ENCODE results near the gene GKAP1. TPM values are rescaled to one million over a fixed set of nuclear protein-coding genes. Genes with fewer than 3 reads are reported as not detected.
A peak's percentile ranks its signal among the peaks of the same experiment; 100 is the strongest.
"Not testable (repeated sequence)": the region's sequence is repeated elsewhere in the genome, so short reads cannot be mapped to it uniquely, and the experiment has no call there.

Gene GKAP1
- total and polyA plus RNA-seq, 2 of the 13 experiments (the other 11 are each of a cell fraction or from before 2014, with no cell fraction given): 5.6 to 6.1 TPM

DNA sequence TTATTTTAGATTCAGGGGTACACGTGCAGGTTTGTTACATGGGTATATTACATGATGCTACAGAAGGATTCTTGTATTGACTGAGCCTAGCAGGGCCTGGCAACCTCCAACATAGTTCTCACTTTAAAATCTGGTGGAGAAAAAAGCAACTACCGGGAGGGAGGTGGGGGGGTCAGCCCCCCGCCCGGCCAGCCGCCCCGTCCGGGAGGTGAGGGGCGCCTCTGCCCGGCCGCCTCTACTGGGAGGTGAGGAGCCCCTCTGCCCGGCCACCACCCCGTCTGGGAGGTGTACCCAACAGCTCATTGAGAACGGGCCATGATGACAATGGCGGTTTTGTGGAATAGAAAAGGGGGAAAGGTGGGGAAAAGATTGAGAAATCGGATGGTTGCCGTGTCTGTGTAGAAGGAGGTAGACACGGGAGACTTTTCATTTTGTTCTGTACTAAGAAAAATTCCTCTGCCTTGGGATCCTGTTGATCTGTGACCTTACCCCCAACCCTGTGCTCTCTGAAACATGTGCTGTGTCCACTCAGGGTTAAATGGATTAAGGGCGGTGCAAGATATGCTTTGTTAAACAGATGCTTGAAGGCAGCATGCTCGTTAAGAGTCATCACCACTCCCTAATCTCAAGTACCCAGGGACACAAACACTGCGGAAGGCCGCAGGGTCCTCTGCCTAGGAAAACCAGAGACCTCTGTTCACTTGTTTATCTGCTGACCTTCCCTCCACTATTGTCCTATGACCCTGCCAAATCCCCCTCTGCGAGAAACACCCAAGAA is 88.8 kb downstream of the GKAP1 start:
- BruUV-seq (replicated peaks); H4K20me1 ChIP-seq (ENCODE audit: insufficient read depth, low read length); POLR2A ChIA-PET: not testable (repeated sequence)

DNA sequence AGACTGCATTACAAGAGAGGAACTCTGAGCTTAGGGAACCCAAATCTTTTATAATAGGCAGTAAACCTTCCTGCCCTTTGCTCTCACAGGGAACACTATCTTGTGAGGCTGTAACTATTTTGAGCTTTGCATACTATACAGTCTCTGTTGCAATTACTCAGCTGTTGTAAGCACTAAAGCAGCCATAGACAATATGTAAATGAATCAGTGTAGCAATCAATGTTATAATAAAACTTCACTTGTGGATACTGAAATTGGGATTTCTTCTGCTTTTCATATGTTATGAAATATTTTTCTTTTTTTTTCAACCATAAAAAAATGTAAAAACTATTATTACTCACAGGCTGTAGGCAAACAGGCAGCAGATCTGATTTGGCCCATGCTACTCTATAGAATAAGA is 93.1 kb downstream of the GKAP1 start:
- intact Hi-C loops (cut with micrococcal nuclease; ENCODE audit: unreplicated experiment): no loop called here
- Histone ChIP-seq H3K9me3 (ENCODE audit: low read length) (peaks cover 6% of the 10 kb centered on the region), H3K36me3 (replicated peaks in 1 of 2; ENCODE audit: control insufficient read depth in 1 of 2, insufficient read depth in 2 of 2, low read length in 2 of 2) (no peaks in the 10 kb centered on the region), H3K27me3 (ENCODE audit: control insufficient read depth in 1 of 2, insufficient read depth in 2 of 2, low read length in 2 of 2) (no peaks in the 10 kb centered on the region; a peak in 1 of 5 replicates), H3K4me2 (ENCODE audit: low read depth, low read length) (no peak overlapping the region), H3K9ac (ENCODE audit: insufficient read depth, low read depth, low read length) (no peak overlapping the region), H3K27ac (ENCODE audit: extremely low read length, insufficient read depth, low read length) (no peak overlapping the region), H3K4me1 (ENCODE audit: insufficient read depth, low read length) (peaks cover 9% of the 10 kb centered on the region; the same call in 1 of the 2 replicates), H4K20me1 (ENCODE audit: insufficient read depth, low read length) (no peaks in the 10 kb centered on the region), H2AFZ (ENCODE audit: low read length) (no peak overlapping the region), H3K4me3 (replicated peaks in 1 of 3; ENCODE audit: insufficient read depth in 1 of 3, low read depth in 2 of 3, low read length in 3 of 3) (no peak overlapping the region), H3K79me2 (ENCODE audit: insufficient read depth, low read length) (no peaks in the 10 kb centered on the region)
- CTCF ChIA-PET (ENCODE audit: low intra/inter-chr PET ratio, low total read pairs): no interaction called here
- POLR2A ChIA-PET: no interaction called here
- in situ Hi-C loops (cut with HindIII; ENCODE audit: extremely low pct_ligation_motif_present, low pct_unique_long_range_greater_than_20kb): no loop called here
- BruUV-seq (replicated peaks): no TSS peak
- FAIRE-seq: no peak
- no peak for DNase-seq (ENCODE audit: low spot score)
- ATAC-seq: no peak
- no peak for TF ChIP-seq MAFF (IDR thresholded peaks at IDR 0.05; ENCODE audit: low read depth, low read length)
- no peak for TF ChIP-seq JARID2 (CRISPR knock-in tag; IDR thresholded peaks at IDR 0.05; ENCODE audit: insufficient replicate concordance)
- no peak for TF ChIP-seq SP4 (CRISPR knock-in tag; IDR thresholded peaks at IDR 0.05)
- TF ChIP-seq, protein P1, sequence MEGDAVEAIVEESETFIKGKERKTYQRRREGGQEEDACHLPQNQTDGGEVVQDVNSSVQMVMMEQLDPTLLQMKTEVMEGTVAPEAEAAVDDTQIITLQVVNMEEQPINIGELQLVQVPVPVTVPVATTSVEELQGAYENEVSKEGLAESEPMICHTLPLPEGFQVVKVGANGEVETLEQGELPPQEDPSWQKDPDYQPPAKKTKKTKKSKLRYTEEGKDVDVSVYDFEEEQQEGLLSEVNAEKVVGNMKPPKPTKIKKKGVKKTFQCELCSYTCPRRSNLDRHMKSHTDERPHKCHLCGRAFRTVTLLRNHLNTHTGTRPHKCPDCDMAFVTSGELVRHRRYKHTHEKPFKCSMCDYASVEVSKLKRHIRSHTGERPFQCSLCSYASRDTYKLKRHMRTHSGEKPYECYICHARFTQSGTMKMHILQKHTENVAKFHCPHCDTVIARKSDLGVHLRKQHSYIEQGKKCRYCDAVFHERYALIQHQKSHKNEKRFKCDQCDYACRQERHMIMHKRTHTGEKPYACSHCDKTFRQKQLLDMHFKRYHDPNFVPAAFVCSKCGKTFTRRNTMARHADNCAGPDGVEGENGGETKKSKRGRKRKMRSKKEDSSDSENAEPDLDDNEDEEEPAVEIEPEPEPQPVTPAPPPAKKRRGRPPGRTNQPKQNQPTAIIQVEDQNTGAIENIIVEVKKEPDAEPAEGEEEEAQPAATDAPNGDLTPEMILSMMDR (CRISPR knock-in tag; IDR thresholded peaks at IDR 0.05): no peak
- TF ChIP-seq AGO2 (optimal IDR thresholded peaks at IDR 0.05; ENCODE audit: low read depth, low read length): no peak
- no peak for TF ChIP-seq ZNF678 (CRISPR knock-in tag; IDR thresholded peaks at IDR 0.05)
- TF ChIP-seq, protein P2, sequence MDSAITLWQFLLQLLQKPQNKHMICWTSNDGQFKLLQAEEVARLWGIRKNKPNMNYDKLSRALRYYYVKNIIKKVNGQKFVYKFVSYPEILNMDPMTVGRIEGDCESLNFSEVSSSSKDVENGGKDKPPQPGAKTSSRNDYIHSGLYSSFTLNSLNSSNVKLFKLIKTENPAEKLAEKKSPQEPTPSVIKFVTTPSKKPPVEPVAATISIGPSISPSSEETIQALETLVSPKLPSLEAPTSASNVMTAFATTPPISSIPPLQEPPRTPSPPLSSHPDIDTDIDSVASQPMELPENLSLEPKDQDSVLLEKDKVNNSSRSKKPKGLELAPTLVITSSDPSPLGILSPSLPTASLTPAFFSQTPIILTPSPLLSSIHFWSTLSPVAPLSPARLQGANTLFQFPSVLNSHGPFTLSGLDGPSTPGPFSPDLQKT (CRISPR knock-in tag; IDR thresholded peaks at IDR 0.05; ENCODE audit: borderline replicate concordance): no peak
- no peak for TF ChIP-seq AKAP8 (CRISPR knock-in tag; IDR thresholded peaks at IDR 0.05)
- TF ChIP-seq ZNF136 (CRISPR knock-in tag; IDR thresholded peaks at IDR 0.05; ENCODE audit: low read depth): no peak
- TF ChIP-seq HOXA3 (CRISPR knock-in tag; IDR thresholded peaks at IDR 0.05): no peak
- TF ChIP-seq, protein P3, sequence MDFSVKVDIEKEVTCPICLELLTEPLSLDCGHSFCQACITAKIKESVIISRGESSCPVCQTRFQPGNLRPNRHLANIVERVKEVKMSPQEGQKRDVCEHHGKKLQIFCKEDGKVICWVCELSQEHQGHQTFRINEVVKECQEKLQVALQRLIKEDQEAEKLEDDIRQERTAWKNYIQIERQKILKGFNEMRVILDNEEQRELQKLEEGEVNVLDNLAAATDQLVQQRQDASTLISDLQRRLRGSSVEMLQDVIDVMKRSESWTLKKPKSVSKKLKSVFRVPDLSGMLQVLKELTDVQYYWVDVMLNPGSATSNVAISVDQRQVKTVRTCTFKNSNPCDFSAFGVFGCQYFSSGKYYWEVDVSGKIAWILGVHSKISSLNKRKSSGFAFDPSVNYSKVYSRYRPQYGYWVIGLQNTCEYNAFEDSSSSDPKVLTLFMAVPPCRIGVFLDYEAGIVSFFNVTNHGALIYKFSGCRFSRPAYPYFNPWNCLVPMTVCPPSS (IDR thresholded peaks at IDR 0.05): no peak
- no peak for TF ChIP-seq ZNF768 (CRISPR knock-in tag; IDR thresholded peaks at IDR 0.05)
- TF ChIP-seq ZNF260 (CRISPR knock-in tag; IDR thresholded peaks at IDR 0.05; ENCODE audit: borderline replicate concordance, low read depth): no peak
- no peak for TF ChIP-seq NFIC (IDR thresholded peaks at IDR 0.05; ENCODE audit: low read length)

More for the DNA sequence above, 88.8 kb downstream of the GKAP1 start:
- H3K36me3 ChIP-seq (replicated peaks in 1 of 2; ENCODE audit: control insufficient read depth in 1 of 2, insufficient read depth in 2 of 2, low read length in 2 of 2); H2AFZ ChIP-seq (ENCODE audit: low read length); DNase-seq (ENCODE audit: low spot score); intact Hi-C loops (cut with micrococcal nuclease; ENCODE audit: unreplicated experiment); CTCF ChIA-PET (ENCODE audit: low intra/inter-chr PET ratio, low total read pairs); ATAC-seq; H3K9ac ChIP-seq (ENCODE audit: insufficient read depth, low read depth, low read length); H3K79me2 ChIP-seq (ENCODE audit: insufficient read depth, low read length); H3K9me3 ChIP-seq (ENCODE audit: low read length); H3K27ac ChIP-seq (ENCODE audit: extremely low read length, insufficient read depth, low read length); H3K27me3 ChIP-seq (ENCODE audit: control insufficient read depth in 1 of 2, insufficient read depth in 2 of 2, low read length in 2 of 2); in situ Hi-C loops (cut with HindIII; ENCODE audit: extremely low pct_ligation_motif_present, low pct_unique_long_range_greater_than_20kb); FAIRE-seq; H3K4me3 ChIP-seq (replicated peaks in 1 of 3; ENCODE audit: insufficient read depth in 1 of 3, low read depth in 2 of 3, low read length in 3 of 3): not testable (repeated sequence)
- Histone ChIP-seq H3K4me2 (ENCODE audit: low read depth, low read length) (0 out of 2 replicates have a peak overlapping the region, but pooled peaks have one; percentile 7), H3K4me1 (ENCODE audit: insufficient read depth, low read length) (0 out of 2 replicates have a peak, but pooled peaks cover 10% of the 10 kb centered on the region)
- WGBS (ENCODE audit: low lambda C conversion rate): 31% methylated on average over 18 of the region's 22 CpGs

Measured in HepG2 (cell line).